HG02610 (cell line): ENCODE measurements around the gene RNU7-1.

Experiments used
- ATAC-seq: cut with Tn5 transposase; IDR thresholded peaks from one replicate; pipeline ENCODE4 v1.9.1; 2021; ENCODE audit warnings: mild to moderate bottlenecking, moderate library complexity; ENCODE audit not compliant: unreplicated experiment

RNU7-1 gene

GRCh38 chr12:6917491-6918231 lies 26.0 kb upstream of the RNU7-1 start:
- ATAC-seq: no peak

- ATAC-seq: no peak
Observed at GRCh38 chr12:6919588-6919987, 24.0 kb upstream of the RNU7-1 start.

GRCh38 chr12:6921539-6921938 lies 22.1 kb upstream of the RNU7-1 start:
- no peak for ATAC-seq

- ATAC-seq: no peak
Observed at GRCh38 chr12:6921996-6922946, 21.3 kb upstream of the RNU7-1 start.

- ATAC-seq: no peak
Observed at GRCh38 chr12:6923003-6923732, 20.4 kb upstream of the RNU7-1 start.

GRCh38 chr12:6923851-6924250 lies 19.8 kb upstream of the RNU7-1 start:
- no peak for ATAC-seq

GRCh38 chr12:6925239-6925539 lies 18.4 kb upstream of the RNU7-1 start:
- ATAC-seq: no peak

- no peak for ATAC-seq
Observed at GRCh38 chr12:6925540-6926279, 17.9 kb upstream of the RNU7-1 start.

GRCh38 chr12:6927379-6928021 lies 16.1 kb upstream of the RNU7-1 start, which contains the start of gene ATN1:
Gene ATN1 (plus strand): TSS chr12:6927959. CDS start chr12:6934002, 6,043 bp downstream.
- no peak for ATAC-seq

GRCh38 chr12:6928022-6928702 lies 15.5 kb upstream of the RNU7-1 start:
- no peak for ATAC-seq

- ATAC-seq: no peak
Observed at GRCh38 chr12:6928703-6929407, 14.8 kb upstream of the RNU7-1 start.

- no peak for ATAC-seq
Observed at GRCh38 chr12:6929466-6930452, 13.9 kb upstream of the RNU7-1 start.

- ATAC-seq: no peak
Observed at GRCh38 chr12:6932766-6933165, 10.8 kb upstream of the RNU7-1 start.

GRCh38 chr12:6934110-6934509 lies 9.5 kb upstream of the RNU7-1 start:
- ATAC-seq: no peak

GRCh38 chr12:6935371-6936193 lies 8.0 kb upstream of the RNU7-1 start:
- no peak for ATAC-seq

- ATAC-seq: no peak
Observed at GRCh38 chr12:6936194-6936635, 7.4 kb upstream of the RNU7-1 start.
